NCI-H2107 treated with DMSO at 0.1 percent for 48 hours (cell line): ENCODE measurements around the gene FUBP1.
"Not testable (repeated sequence)": the region's sequence is repeated elsewhere in the genome, so short reads cannot be mapped to it uniquely, and the experiment has no call there.

ENCODE experiments used
- DNase-seq: peaks from one replicate; lab custom pipeline; 2025; ENCODE audit not compliant: unreplicated experiment; lab: John Stamatoyannopoulos, UW

The FUBP1 gene, protein sequence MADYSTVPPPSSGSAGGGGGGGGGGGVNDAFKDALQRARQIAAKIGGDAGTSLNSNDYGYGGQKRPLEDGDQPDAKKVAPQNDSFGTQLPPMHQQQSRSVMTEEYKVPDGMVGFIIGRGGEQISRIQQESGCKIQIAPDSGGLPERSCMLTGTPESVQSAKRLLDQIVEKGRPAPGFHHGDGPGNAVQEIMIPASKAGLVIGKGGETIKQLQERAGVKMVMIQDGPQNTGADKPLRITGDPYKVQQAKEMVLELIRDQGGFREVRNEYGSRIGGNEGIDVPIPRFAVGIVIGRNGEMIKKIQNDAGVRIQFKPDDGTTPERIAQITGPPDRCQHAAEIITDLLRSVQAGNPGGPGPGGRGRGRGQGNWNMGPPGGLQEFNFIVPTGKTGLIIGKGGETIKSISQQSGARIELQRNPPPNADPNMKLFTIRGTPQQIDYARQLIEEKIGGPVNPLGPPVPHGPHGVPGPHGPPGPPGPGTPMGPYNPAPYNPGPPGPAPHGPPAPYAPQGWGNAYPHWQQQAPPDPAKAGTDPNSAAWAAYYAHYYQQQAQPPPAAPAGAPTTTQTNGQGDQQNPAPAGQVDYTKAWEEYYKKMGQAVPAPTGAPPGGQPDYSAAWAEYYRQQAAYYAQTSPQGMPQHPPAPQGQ

DNA sequence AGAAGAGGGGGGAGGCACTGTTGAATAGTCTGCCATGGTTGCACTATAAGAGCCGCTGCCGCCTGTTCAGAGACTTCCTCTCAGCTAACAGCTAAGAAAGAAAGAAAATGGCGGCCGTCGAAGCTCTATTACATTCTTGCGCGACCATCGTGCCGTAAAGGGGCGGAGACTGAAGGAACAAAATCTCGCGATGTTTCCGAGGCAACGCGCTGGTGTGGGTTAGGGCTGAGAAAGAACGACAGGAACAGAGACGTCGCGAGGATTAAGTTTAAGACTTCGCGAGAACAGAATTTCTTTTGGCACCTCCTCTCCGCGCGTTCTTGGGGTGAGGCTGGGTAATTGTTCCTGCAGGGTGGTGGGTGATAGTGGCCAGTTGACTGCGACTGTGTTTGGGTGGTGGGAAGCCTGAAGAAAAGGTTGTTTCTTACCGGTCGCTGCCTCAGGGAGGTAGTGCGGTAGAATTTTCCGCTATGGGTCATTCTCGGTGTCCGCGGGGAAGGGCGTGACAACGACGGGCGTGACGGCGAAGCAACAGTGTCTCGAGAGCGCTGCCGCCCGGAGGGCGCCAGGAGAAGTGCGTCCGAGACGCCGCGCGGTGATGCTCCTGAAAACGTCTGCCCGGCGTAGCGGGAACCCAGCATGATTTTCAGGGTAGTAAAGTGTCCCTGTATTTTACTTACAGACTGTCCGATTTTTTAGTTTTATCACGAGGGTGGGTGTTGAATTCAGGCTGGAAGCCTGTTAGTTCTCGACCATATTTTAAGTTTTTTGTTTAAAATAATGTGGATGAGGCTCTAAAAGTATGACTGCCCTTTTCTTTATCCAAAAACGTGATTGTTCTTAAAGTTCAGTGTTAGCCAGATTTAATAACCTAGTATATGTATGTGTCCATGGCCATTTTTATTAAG is at the start of gene FUBP1:
TSS of gene FUBP1 (minus strand) at position 104 of the 908 bp plus-strand sequence. CDS start at position 36, 68 bp downstream.
- DNase-seq: peak; percentile 99

DNA sequence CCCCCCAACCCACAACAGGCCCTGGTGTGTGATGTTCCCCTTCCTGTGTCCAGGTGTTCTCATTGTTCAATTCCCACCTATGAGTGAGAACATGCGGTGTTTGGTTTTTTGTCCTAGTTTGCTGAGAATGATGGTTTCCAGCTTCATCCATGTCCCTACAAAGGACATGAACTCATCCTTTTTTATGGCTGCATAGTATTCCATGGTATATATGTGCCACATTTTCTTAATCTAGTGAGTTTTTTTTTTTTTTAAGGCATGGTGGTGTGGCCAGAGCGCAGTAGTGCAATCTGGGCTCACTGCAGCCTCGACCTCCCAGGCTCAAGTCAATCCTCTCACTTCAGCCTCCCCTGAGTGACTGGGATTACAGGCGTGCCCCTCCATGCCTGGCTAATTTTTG is 42.3 kb upstream of the FUBP1 start:
- DNase-seq: not testable (repeated sequence)

DNA sequence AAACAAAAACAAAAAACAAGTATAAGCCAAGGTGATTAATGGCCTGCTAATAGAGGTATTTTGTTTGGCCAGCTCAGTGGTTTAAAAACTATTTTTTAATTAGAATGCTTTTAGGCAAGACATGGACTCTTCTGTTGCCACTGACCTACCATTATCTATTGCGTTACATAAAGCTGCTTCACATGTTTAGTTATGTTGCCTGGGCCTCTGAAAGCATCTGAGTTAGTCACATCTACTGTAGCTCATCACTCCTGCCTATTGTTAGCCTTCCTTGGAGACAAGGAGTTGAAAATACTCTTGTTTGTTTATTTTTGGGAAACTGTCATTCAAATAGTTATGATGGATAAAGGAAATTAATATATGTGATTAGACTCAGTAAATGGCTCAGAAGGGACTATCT is 40.2 kb upstream of the FUBP1 start:
- DNase-seq: no peak

DNA sequence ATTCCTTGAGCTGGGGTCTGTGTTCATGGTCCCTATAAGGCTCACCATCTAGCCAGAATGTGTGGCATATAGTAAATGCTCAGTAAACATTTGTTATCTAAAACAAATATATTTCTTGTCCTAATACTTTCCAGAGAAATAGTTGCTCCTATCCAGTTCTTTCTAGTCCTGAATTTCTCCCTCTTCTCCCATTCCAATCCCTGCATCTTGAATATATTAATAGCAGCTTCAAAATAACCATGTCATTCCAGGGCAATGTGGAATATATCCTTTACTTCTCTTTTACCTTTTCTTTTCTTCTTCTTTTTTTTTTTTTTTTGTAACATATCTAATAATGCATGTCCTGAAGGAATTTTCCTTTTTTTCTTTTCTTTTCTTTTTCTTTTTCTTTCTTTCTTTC is 36.3 kb upstream of the FUBP1 start:
- no peak for DNase-seq

DNA sequence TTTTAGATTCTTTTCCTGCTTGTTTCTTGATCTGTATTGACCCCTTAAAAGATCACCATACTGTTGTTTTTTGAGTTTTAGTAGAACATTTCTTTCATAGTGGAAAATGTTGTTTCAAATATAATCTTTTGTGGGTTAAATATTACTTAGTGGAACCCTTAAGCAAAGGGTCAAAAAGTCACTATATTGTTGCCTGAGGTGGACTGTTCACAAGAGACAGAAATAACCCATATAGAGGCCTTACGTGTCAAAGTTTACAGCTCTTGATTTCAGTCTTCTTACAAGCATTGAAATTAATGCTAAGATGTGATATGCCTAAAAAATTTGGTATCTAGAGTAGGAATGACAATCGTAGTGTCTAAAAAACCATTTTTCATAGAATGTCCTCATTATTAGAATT is 32.2 kb upstream of the FUBP1 start:
- DNase-seq: no peak

DNA sequence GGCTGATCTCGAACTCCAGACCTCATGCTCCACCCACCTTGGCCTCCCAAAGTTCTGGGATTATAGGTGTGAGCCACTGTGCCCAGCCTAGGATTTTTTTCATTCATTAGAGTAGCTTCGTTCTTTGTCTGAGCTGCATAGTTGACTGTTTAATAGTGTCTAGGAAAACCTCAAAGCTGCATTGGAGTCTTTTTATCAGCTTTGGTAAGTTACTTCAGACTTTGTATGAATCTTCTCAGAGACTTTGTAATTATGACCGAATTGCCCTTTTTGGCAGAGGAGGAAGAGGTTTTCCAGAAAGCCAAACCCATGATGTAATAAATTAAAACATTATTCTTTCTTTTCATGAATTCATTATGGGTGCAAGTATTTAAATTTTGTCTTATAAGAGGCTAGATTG is 31.0 kb upstream of the FUBP1 start:
- DNase-seq: no peak

DNA sequence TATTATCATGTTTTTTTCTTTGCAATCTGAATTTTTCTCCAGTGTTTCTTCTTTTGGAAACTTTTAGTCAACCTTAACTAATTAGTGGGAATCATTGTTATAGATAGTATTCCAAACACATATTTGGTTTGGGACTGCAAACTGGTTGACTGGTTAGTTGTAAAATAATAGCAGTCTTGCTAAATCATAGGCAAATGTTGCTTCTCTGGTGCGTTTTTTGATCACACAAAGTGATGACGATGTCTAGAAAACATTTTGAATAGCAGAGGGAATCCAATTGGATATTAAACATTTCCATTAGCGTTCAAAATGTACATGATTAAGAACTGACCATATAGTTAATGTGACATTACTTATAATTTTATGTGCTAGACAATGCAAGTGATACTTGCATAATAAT is 30.4 kb upstream of the FUBP1 start:
- no peak for DNase-seq

DNA sequence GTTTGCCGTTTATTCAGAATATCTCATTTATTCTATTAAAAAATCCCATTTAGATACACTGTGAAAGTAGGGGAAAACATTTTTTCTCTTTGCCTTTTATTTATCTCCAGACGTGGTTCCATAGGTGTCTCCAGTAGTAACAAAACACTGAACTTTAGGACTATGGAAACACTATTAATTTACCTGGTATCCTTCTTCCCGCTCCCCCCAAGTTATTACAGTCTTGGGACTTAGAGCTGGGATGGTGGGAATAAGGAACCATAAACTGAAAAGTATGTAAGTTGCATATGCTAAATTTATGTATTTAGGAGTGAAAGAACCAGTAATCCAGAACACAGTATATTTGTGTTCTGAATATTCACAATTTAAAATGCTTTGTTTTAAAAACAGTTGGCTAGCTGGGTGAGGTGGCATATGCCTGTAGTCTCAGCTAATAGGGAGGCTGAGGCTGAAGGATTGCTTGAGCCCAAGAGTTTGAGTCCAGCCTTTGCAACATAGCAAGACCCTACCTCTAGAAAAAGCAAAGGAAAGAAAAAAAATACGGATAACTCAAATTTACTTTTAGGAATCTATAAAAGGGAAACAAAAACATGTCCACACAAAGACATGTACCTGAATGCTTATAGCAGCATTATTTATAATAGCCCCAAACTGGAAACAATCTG is 28.9 kb upstream of the FUBP1 start:
- no peak for DNase-seq

DNA sequence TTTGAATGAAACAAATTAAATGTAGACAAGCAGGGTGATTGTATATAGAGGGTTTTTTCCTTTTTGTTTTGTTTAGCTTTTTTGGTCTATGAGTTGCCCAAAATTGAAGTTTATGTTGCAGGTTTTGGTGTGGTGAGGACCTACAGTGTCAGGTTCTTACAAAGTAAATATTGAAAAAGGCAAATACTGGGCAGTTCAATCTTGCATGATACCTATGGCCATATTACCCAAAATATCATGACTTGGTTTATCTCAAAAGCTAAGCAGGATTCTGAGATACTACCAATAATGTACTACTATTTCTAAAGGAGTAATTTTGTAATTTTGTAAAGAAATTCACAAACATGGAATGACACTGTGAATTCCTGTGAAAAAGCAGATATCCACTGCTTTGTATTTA is 27.6 kb upstream of the FUBP1 start:
- DNase-seq: no peak

DNA sequence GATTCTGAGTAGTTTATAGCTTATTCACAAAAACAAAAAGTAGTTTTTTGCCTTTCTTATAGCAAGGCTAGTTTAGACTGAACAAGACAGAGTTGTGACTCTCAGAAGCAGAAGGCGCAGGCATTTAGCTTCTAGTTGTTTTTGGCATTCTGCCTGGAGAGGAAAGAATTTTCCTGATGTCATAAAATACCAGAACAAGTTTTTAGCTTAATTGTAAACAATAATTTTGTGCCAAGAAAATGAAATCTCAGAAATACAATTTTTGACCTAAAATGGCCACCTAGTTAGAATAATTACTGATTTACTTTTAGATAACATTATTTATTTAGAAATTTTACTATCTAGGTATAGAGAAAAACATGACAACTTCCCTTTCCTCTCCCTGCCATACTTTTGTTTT is 26.9 kb upstream of the FUBP1 start:
- no peak for DNase-seq

DNA sequence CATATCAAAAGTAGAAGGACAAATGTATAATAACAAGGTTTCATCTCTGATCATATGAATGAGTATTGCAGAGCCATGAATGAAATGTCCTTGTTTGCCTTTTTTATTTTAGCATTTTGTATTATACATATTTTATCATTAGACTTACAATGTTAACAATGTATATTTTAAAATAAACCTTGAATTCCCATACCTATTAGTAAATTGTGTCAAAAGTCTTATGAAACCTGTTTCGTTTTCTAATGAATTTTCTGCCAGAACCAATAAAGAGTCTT is 26.5 kb upstream of the FUBP1 start:
- DNase-seq: no peak

DNA sequence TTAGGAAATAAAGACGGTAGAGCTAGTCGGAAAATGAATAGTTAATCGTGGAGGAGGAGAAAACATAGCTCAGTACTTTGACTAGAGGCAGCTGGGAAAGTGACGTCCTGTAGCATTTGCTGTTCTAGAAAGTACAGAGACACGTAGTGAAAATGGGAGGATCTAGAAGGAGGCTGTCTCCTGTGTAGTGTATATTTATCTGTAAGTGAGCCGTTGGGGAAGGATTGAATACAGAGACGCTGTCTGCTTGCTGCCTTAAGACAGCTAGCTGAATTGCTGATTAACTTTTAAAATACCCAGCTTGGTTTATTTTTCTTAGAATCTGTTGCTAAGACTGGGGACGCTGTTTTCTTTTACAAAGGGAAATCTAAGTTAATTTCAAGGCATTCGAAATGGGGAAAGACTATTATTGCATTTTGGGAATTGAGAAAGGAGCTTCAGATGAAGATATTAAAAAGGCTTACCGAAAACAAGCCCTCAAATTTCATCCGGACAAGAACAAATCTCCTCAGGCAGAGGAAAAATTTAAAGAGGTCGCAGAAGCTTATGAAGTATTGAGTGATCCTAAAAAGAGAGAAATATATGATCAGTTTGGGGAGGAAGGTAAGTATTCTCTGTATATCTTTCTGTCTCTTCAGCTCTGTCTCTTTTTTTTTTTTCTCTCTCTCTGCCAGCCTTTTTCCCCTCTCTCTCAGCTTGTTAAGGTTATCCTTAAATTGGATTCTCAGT is 26.0 kb upstream of the FUBP1 start, which contains the start of gene DNAJB4:
TSS of gene DNAJB4 (plus strand) at position 221 of the 729 bp plus-strand sequence. CDS start at position 393, 172 bp downstream.
- no peak for DNase-seq

DNA sequence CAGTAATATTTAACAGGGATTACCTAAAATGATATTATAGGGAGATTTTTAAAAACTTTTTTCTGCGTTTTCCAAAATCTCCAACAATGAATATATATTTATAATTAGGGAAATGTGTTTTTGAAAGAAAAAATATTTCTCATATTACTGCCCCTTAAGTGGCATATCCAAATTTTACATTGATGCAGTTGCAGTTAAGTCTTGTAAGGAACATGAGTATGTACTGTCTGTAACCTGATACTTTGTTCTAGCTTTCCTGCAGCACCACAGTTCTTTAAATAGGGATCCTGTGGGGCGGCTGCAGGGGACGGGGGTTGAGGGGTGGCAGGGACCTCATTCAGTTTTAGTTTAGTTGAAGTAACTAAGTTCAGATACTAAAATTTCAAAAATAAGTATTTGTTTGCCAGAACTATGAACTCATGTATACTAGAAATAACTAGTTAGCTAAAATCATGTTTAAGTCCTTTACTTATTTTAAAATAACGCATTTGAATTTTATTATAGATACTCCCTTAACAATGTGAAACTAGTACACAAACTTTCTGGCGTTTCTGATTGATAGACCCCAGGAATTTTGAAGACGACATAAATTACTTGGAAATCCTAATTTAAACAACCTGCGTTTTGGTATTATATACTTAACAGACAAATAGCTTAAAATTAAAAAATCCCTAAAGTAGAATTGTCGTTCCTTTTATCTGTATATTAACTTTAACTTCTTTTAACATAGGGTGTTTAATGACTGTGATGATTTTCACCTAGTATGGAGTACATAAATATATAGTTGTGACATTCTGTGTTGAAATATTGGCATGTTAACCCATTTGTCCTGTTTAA is 25.2 kb upstream of the FUBP1 start:
- DNase-seq: peak; percentile 27

DNA sequence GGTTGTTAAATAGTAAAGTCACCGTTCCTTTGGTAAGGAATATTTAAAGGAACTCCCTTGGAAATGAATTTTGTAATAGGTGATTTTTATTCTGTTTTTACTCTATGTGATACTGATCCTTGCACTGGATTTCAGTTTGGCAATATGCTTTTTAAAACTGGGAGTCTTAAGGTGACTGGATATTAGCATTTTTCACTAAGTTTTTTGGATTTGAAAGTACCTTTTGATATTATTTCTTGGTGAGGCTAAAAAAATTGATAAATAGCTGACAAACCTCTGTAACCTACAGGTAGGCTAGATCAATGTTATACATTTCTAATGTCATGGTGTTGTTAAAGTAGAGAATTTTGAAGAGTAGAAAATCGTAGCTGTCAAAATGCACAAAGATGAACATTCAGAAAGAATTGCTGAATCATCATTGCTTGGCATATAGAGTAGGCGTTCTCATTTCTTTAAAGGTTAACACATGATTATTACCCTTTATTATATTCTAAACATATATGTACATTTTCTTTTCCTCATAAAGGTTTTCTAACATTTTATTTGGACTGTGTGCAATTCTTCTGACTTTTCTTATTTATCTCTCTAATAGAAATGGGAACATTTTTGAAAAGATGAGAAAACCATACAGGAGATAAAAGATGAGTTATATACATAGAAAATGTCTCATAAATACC is 24.3 kb upstream of the FUBP1 start:
- DNase-seq: no peak

DNA sequence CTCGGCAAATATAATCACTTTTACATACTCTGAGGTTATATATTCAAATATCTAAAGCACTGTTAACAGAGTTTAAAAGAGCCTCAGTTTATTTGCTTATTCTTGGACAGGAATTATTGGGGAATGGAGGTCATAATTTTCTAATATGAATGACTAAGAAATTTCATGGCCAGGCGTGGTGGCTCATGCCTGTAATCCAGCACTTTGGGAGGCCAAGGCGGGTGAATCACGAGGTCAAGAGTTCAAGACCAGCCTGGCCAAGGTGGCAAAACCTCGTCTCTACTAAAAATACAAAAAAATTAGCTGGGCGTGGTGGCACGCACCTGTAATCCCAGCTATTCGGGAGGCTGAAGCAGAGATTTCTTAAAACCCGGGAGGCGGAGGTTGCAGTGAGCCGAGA is 21.7 kb upstream of the FUBP1 start:
- not testable (repeated sequence) for DNase-seq

DNA sequence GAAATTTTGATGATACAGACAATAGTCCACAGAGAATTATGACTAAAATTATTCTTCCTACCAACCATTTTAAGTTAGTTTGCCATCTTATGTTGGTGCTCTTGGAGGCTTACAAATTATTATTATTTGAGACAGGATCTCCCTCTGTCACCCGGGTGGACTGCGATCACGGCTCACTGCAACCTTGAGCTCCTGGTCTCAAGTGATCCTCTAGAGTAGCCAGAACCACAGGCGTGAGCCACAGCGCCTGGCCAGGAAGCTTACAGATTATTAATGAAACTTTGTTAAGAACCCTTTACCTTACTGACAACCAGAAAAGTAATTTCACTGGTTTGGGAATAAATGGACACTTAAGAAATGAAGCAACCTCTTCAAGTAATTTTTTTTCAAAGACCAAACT is 17.9 kb upstream of the FUBP1 start:
- DNase-seq: no peak

DNA sequence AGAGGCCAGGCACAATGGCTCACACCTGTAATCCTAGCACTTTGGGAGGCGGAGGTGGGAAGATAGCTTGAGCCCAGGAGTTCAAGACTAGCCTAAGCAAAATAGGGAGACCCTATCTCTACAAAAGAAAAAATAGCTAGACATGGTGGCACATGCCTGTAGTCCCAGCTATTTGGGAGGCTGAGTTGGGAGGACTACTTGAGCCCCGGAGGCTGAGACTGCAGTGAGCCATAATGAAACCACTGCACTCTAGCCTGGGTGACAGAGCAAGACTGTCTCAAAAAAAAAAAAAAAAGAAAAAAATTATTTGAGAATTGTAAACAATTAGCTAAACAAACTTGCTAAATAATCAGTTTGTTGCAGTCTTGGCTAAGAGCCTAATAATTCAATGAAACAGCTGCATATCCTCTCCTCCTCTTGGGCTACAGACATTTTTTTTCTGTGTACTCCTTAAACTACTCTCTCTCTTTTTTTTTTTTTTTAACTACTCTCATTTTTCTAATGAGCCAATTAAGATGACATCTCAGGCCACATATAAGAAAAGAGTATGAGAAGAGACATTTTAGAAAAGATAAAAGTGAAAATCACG is 15.3 kb upstream of the FUBP1 start:
- DNase-seq: no peak

DNA sequence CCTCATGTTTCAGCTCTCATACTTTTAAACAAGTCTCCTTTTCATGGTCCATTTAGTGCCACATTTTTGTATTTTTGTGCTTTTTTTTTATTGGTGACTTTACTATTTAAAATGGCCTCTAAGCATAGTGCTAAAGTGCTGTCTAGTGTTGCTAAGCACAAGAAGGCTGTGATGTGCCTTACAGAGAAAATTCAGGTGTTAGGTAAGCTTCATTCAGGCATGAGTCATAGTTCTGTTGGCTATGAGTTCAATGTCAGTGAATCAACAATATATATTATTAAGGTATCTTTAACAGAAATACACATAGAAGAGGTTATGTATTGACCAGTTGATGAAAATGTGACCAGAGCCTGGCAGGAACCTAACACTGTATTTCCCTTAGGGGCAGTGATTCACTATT is 12.8 kb upstream of the FUBP1 start:
- DNase-seq: no peak
